ENCODE results near the gene LRP4.
"Not testable (repeated sequence)": the region's sequence is repeated elsewhere in the genome, so short reads cannot be mapped to it uniquely, and the experiment has no call there.

LRP4 gene

GRCh38 chr11:46918083-46918787 lies at the start of gene LRP4:
Gene LRP4, minus strand, starts transcription at chr11:46918550. Its CDS starts 171 bp downstream, at chr11:46918379.
- DNase-seq (ENCODE audit: extremely low read depth in 1 of 2, low read depth in 1 of 2): peak in 1 of 2 donors; percentile 39

GRCh38 chr11:46967962-46968361 lies 49.6 kb upstream of the LRP4 start:
- no peak for DNase-seq (ENCODE audit: extremely low read depth in 1 of 2, low read depth in 1 of 2)

- no peak for DNase-seq (ENCODE audit: extremely low read depth in 1 of 2, low read depth in 1 of 2)
Measured at GRCh38 chr11:46966773-46967172, 48.4 kb upstream of the LRP4 start.

GRCh38 chr11:46963844-46964243 lies 45.5 kb upstream of the LRP4 start:
- no peak for DNase-seq (ENCODE audit: extremely low read depth in 1 of 2, low read depth in 1 of 2)

GRCh38 chr11:46961886-46962285 lies 43.5 kb upstream of the LRP4 start:
- DNase-seq (ENCODE audit: extremely low read depth in 1 of 2, low read depth in 1 of 2): not testable (repeated sequence)

GRCh38 chr11:46961041-46961440 lies 42.7 kb upstream of the LRP4 start:
- no peak for DNase-seq (ENCODE audit: extremely low read depth in 1 of 2, low read depth in 1 of 2)

GRCh38 chr11:46958777-46959176 lies 40.4 kb upstream of the LRP4 start:
- no peak for DNase-seq (ENCODE audit: extremely low read depth in 1 of 2, low read depth in 1 of 2)

- no peak for DNase-seq (ENCODE audit: extremely low read depth in 1 of 2, low read depth in 1 of 2)
Measured at GRCh38 chr11:46953093-46953492, 34.7 kb upstream of the LRP4 start.

- no peak for DNase-seq (ENCODE audit: extremely low read depth in 1 of 2, low read depth in 1 of 2)
Measured at GRCh38 chr11:46952553-46952952, 34.2 kb upstream of the LRP4 start.

- no peak for DNase-seq (ENCODE audit: extremely low read depth in 1 of 2, low read depth in 1 of 2)
Measured at GRCh38 chr11:46951864-46952263, 33.5 kb upstream of the LRP4 start.

- no peak for DNase-seq (ENCODE audit: extremely low read depth in 1 of 2, low read depth in 1 of 2)
Measured at GRCh38 chr11:46949297-46949696, 30.9 kb upstream of the LRP4 start.

- no peak for DNase-seq (ENCODE audit: extremely low read depth in 1 of 2, low read depth in 1 of 2)
Measured at GRCh38 chr11:46948378-46949131, 30.2 kb upstream of the LRP4 start.

- DNase-seq (ENCODE audit: extremely low read depth in 1 of 2, low read depth in 1 of 2): no peak
Measured at GRCh38 chr11:46947399-46948077, 29.2 kb upstream of the LRP4 start.

GRCh38 chr11:46944356-46945075 lies 26.2 kb upstream of the LRP4 start:
- DNase-seq (ENCODE audit: extremely low read depth in 1 of 2, low read depth in 1 of 2): no peak

GRCh38 chr11:46942172-46942571 lies 23.8 kb upstream of the LRP4 start:
- DNase-seq (ENCODE audit: extremely low read depth in 1 of 2, low read depth in 1 of 2): no peak

GRCh38 chr11:46936138-46937110 lies 18.1 kb upstream of the LRP4 start, which contains the start of gene CSTPP1:
Gene CSTPP1, plus strand, starts transcription at chr11:46936761. Its CDS starts 45 bp downstream, at chr11:46936806.
- peak; percentile 80 to 92 for DNase-seq (ENCODE audit: extremely low read depth in 1 of 2, low read depth in 1 of 2)

GRCh38 chr11:46930089-46930488 lies 11.7 kb upstream of the LRP4 start:
- no peak for DNase-seq (ENCODE audit: extremely low read depth in 1 of 2, low read depth in 1 of 2)

GRCh38 chr11:46928701-46929100 lies 10.4 kb upstream of the LRP4 start:
- not testable (repeated sequence) for DNase-seq (ENCODE audit: extremely low read depth in 1 of 2, low read depth in 1 of 2)

- DNase-seq (ENCODE audit: extremely low read depth in 1 of 2, low read depth in 1 of 2): not testable (repeated sequence)
Measured at GRCh38 chr11:46927928-46928327, 9.6 kb upstream of the LRP4 start.

- no peak for DNase-seq (ENCODE audit: extremely low read depth in 1 of 2, low read depth in 1 of 2)
Measured at GRCh38 chr11:46920755-46921154, 2.4 kb upstream of the LRP4 start.
